ENCODE data around the gene AKAP11.
"Not testable (repeated sequence)": the region's sequence is repeated elsewhere in the genome, so short reads cannot be mapped to it uniquely, and the experiment has no call there.

AKAP11 gene, protein sequence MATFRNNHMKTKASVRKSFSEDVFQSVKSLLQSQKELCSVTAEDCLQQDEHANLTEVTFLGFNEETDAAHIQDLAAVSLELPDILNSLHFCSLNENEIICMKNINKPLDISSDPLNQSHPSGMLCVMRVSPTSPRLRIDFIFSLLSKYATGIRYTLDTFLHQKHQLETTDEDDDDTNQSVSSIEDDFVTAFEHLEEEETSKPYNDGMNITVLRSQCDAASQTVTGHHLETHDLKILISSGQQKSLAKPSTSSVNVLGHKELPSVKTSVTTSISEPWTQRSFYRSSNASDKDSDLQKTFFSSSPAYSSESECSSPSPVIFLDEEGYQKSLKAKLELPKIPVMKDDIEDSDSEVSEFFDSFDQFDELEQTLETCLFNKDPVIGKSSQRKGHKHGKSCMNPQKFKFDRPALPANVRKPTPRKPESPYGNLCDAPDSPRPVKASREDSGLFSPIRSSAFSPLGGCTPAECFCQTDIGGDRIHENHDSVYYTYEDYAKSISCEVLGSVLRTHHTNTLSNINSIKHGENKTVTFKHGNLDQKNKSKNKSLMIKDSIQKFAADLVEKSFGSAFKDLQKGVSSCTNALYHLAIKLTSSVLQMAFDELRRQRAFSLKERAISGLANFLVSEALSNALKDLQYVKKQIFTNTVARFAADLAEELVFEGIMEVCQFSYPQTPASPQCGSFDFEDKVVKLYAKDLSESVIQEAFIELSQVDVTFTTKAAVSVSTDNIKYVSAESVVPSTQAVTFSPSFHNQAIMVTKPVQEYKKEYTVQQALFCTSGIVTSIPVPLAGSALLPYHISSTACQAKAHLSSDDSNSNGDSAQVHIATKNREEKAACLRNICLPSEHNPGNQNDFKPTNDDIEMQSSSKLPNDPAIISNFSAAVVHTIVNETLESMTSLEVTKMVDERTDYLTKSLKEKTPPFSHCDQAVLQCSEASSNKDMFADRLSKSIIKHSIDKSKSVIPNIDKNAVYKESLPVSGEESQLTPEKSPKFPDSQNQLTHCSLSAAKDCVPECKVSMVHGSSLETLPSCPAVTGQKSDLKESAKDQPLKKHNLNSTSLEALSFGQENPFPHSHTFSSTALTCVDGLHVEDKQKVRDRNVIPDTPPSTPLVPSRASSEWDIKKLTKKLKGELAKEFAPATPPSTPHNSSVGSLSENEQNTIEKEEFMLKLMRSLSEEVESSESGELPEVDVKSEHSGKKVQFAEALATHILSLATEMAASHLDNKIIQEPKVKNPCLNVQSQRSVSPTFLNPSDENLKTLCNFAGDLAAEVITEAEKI (N-terminal part only)

DNA sequence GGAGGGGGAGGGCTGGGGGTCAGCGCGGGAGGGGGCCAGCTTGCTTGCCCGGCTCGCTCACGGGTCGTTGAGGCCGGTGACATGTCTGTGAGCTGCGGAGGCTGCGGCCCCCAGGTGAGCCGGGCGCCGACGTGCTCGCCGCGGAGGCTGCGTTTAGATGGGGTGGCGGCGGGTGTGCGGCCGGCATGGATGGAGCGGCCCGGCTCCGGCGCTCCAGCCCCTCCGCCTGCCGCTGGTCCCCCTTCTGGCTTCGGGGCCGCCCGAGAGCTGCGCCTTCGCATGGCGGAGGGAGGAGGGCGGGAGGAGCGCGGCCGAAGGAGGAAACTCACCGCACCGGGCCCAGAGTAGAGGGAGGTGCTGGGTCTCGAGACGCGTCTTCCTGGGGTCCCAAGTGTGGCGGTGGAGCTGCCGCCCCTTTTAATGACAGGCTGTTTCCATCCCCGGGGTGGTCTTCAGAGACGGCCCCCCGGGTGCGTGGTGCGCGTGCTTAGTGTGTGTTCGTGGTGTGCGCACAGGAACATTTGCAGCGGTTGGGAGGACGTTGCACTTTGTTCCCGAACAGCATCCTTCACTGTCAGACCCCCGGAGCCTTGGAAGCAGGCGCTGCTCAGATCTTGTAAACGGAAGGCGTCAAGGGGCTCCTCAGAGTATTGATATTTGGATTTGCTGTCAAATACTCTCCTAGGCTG is at the start of gene AKAP11:
Gene AKAP11 (plus strand): TSS at position 38 of the 689 bp plus-strand sequence. CDS start 14,197 bp downstream, outside the sequence.
- Histone ChIP-seq H3K27ac (ENCODE audit: low read depth in 2 of 2, low read length in 2 of 2) (peak within 1 kb of the TSS; percentile 86 to 93), H3K27me3 (ENCODE audit: control insufficient read depth in 2 of 2, insufficient read depth in 2 of 2, low read length in 2 of 2) (no peaks in the 10 kb centered on the region), H3K9ac (ENCODE audit: low read depth in 1 of 2, low read length in 2 of 2) (peak within 1 kb of the TSS; percentile 82 to 84), H3K36me3 (ENCODE audit: control insufficient read depth in 2 of 2, insufficient read depth in 2 of 2, low read length in 2 of 2) (no peaks in the 10 kb centered on the region), H3K9me3 (ENCODE audit: control insufficient read depth in 2 of 2, low read length in 2 of 2) (no peaks in the 10 kb centered on the region), H3K4me1 (ENCODE audit: control insufficient read depth in 2 of 2, insufficient read depth in 2 of 2, low read length in 2 of 2) (peaks cover 0 to 13% of the 10 kb centered on the region in 2 donors), H3K4me3 (ENCODE audit: low read length in 2 of 2) (peak within 1 kb of the TSS; percentile 86 to 89)

DNA sequence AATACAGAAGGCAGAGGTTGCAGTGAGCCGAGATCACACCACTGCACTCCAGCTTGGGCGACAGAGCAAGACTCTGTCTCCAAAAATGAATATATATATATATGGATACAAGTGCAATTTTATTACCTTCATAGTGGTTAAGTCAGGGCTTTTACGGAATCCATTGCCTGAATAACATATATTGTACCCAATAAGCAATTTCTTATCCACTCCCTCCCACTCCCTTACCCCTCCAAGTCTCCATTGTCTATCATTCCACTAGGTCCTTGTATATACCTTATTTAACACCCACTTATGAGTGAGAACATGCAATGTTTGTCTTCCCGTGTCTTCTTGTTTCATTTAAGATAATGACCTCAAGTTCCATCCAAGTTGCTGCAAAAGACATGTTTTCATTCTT is 48.3 kb upstream of the AKAP11 start:
- Histone ChIP-seq H3K36me3 (ENCODE audit: control insufficient read depth in 2 of 2, insufficient read depth in 2 of 2, low read length in 2 of 2) (peaks cover 18 to 26% of the 10 kb centered on the region in 2 donors), H3K4me1 (ENCODE audit: control insufficient read depth in 2 of 2, insufficient read depth in 2 of 2, low read length in 2 of 2) (no peaks in the 10 kb centered on the region), H3K27ac (ENCODE audit: low read depth in 2 of 2, low read length in 2 of 2) (no peak overlapping the region), H3K4me3 (ENCODE audit: low read length in 2 of 2) (no peak overlapping the region), H3K9me3 (ENCODE audit: control insufficient read depth in 2 of 2, low read length in 2 of 2) (no peaks in the 10 kb centered on the region), H3K27me3 (ENCODE audit: control insufficient read depth in 2 of 2, insufficient read depth in 2 of 2, low read length in 2 of 2) (no peaks in the 10 kb centered on the region), H3K9ac (ENCODE audit: low read depth in 1 of 2, low read length in 2 of 2) (no peak overlapping the region)

DNA sequence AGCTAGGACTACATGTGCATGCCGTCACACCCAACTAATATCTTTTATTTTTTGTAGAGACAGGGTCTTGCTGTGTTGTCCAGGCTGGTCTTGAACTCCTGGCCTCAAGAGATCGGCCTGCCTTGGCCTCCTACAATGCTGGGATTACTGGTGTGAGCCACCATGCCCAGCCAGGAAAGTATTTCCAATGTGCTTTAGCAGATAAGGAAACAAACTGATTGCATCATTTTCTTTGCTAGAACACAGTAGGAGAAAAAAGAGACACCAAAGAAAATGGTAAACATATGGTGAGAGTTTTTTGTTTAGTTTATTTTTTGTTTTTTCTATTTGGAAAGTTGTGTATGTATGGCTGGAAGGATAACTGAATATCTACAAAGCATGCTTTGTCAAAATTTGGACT is 46.9 kb upstream of the AKAP11 start:
- Histone ChIP-seq H3K36me3 (ENCODE audit: control insufficient read depth in 2 of 2, insufficient read depth in 2 of 2, low read length in 2 of 2) (peaks cover 22 to 24% of the 10 kb centered on the region in 2 donors), H3K9me3 (ENCODE audit: control insufficient read depth in 2 of 2, low read length in 2 of 2) (no peaks in the 10 kb centered on the region)

DNA sequence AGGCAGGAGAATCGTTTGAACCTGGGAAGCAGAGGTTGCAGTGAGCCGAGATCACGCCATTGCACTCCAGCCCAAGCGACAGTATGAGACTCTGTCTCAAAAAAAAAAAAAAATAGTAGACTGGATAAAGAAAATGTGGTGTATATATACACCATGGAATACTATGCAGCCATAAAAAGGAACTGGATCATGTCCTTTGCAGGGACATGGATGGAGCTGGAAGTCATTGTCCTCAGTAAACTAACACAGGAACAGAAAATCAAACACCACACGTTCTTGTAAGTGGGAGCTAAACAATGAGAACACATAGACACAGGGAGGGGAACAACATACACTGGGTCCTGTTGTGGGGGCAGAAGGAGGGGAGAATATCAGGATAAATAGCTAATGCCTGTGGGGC is 45.2 kb upstream of the AKAP11 start:
- H3K36me3 ChIP-seq (ENCODE audit: control insufficient read depth in 2 of 2, insufficient read depth in 2 of 2, low read length in 2 of 2): peaks cover 11 to 13% of the 10 kb centered on the region in 2 donors
- not testable (repeated sequence) for H3K27me3 ChIP-seq (ENCODE audit: control insufficient read depth in 2 of 2, insufficient read depth in 2 of 2, low read length in 2 of 2); H3K27ac ChIP-seq (ENCODE audit: low read depth in 2 of 2, low read length in 2 of 2); H3K4me3 ChIP-seq (ENCODE audit: low read length in 2 of 2); H3K9me3 ChIP-seq (ENCODE audit: control insufficient read depth in 2 of 2, low read length in 2 of 2); H3K9ac ChIP-seq (ENCODE audit: low read depth in 1 of 2, low read length in 2 of 2); H3K4me1 ChIP-seq (ENCODE audit: control insufficient read depth in 2 of 2, insufficient read depth in 2 of 2, low read length in 2 of 2)

More for the DNA sequence above, 46.9 kb upstream of the AKAP11 start:
- H3K4me1 ChIP-seq (ENCODE audit: control insufficient read depth in 2 of 2, insufficient read depth in 2 of 2, low read length in 2 of 2): no peaks in the 10 kb centered on the region
- no peak overlapping the region for H3K4me3 ChIP-seq (ENCODE audit: low read length in 2 of 2)
- no peak overlapping the region for H3K27ac ChIP-seq (ENCODE audit: low read depth in 2 of 2, low read length in 2 of 2)
- no peak overlapping the region for H3K9ac ChIP-seq (ENCODE audit: low read depth in 1 of 2, low read length in 2 of 2)
- H3K27me3 ChIP-seq (ENCODE audit: control insufficient read depth in 2 of 2, insufficient read depth in 2 of 2, low read length in 2 of 2): no peaks in the 10 kb centered on the region

DNA sequence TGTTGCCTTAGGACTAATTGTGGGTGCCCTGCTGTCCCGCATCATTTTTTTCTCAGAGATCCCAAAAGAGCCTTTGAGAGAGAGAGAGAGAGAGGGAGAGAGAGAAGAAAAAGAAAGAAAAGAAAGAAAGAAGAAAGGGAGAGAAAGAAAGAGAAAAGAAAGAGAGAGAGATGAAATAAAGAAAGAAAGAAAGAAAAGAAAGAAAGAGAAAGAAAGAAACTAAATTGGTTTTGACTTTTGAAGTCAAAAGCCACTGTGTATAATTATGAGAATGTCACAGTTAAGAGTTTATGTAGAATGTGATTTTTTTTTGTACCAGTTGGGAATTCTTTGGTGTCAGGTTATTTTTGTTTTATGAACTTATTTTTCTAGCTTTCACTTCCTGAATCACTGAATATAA is 43.4 kb upstream of the AKAP11 start:
- no peak overlapping the region for H3K9ac ChIP-seq (ENCODE audit: low read depth in 1 of 2, low read length in 2 of 2)
- no peak overlapping the region for H3K27ac ChIP-seq (ENCODE audit: low read depth in 2 of 2, low read length in 2 of 2)
- H3K4me1 ChIP-seq (ENCODE audit: control insufficient read depth in 2 of 2, insufficient read depth in 2 of 2, low read length in 2 of 2): no peaks in the 10 kb centered on the region
- H3K36me3 ChIP-seq (ENCODE audit: control insufficient read depth in 2 of 2, insufficient read depth in 2 of 2, low read length in 2 of 2): peaks cover 7 to 13% of the 10 kb centered on the region in 2 donors
- H3K9me3 ChIP-seq (ENCODE audit: control insufficient read depth in 2 of 2, low read length in 2 of 2): no peaks in the 10 kb centered on the region
- no peak overlapping the region for H3K4me3 ChIP-seq (ENCODE audit: low read length in 2 of 2)
- no peaks in the 10 kb centered on the region for H3K27me3 ChIP-seq (ENCODE audit: control insufficient read depth in 2 of 2, insufficient read depth in 2 of 2, low read length in 2 of 2)

DNA sequence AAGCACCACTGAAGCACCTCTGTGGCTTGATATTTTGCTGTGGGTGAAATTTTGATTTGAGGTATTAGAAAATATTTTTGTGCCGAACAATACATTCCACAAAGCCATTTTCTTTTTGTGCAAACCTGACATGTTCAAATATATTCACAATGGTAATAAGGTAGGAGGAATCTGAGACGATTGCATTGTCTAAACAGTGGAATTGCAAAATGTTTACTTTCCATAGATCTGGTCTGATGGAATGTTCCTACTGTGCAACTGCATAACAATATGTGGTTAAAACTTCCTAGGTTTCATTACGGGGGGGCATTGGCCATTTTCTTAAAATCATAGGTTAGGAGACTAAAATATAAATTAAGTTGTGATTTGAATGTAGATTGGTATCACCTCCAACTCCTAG is 42.7 kb upstream of the AKAP11 start:
- H3K27ac ChIP-seq (ENCODE audit: low read depth in 2 of 2, low read length in 2 of 2): no peak overlapping the region
- H3K9me3 ChIP-seq (ENCODE audit: control insufficient read depth in 2 of 2, low read length in 2 of 2): no peaks in the 10 kb centered on the region
- H3K9ac ChIP-seq (ENCODE audit: low read depth in 1 of 2, low read length in 2 of 2): no peak overlapping the region
- no peak overlapping the region for H3K4me3 ChIP-seq (ENCODE audit: low read length in 2 of 2)
- H3K27me3 ChIP-seq (ENCODE audit: control insufficient read depth in 2 of 2, insufficient read depth in 2 of 2, low read length in 2 of 2): no peaks in the 10 kb centered on the region
- no peaks in the 10 kb centered on the region for H3K4me1 ChIP-seq (ENCODE audit: control insufficient read depth in 2 of 2, insufficient read depth in 2 of 2, low read length in 2 of 2)
- H3K36me3 ChIP-seq (ENCODE audit: control insufficient read depth in 2 of 2, insufficient read depth in 2 of 2, low read length in 2 of 2): peaks cover 7 to 13% of the 10 kb centered on the region in 2 donors

DNA sequence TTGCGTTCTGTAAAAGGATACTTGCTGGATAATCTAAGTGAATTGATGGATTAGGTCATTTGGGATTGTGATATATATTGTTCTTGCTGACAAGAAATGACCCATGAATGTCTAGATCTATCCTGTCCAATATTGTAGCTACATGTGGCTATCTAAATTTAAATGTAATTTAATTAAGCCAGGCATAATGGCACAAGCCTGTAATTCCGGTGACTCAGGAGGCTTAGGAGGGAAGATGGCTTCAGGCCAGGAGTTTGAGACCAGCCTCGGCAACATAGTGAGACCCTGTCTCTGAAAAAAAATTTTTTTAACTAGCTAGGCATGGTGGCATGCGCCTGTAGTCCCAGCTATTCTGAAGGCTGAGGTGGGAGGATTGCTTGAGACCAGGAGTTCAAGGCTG is 39.3 kb upstream of the AKAP11 start:
- H3K27me3 ChIP-seq (ENCODE audit: control insufficient read depth in 2 of 2, insufficient read depth in 2 of 2, low read length in 2 of 2): no peaks in the 10 kb centered on the region
- H3K9ac ChIP-seq (ENCODE audit: low read depth in 1 of 2, low read length in 2 of 2): no peak overlapping the region
- H3K36me3 ChIP-seq (ENCODE audit: control insufficient read depth in 2 of 2, insufficient read depth in 2 of 2, low read length in 2 of 2): peaks cover 5 to 11% of the 10 kb centered on the region in 2 donors
- H3K9me3 ChIP-seq (ENCODE audit: control insufficient read depth in 2 of 2, low read length in 2 of 2): no peaks in the 10 kb centered on the region
- no peak overlapping the region for H3K27ac ChIP-seq (ENCODE audit: low read depth in 2 of 2, low read length in 2 of 2)
- H3K4me1 ChIP-seq (ENCODE audit: control insufficient read depth in 2 of 2, insufficient read depth in 2 of 2, low read length in 2 of 2): no peaks in the 10 kb centered on the region
- H3K4me3 ChIP-seq (ENCODE audit: low read length in 2 of 2): no peak overlapping the region

DNA sequence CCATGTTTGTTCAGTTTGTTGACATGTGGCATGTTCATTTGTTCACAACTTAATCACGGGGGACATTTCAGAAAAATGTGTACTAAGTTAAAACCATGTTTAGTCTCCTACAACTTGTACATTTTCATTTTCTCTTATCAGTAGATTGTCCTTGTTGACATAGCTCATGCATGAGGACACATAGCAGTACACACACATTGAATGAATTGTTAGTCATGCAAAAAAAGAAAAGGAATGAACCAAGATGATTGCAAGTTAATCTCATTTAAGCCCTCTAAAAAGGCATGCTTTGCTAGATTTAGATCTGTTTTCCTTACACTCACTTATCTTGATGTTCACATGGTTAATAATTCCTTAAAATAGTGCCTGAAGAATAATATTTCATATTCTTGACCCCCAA is 38.2 kb upstream of the AKAP11 start:
- Histone ChIP-seq H3K4me1 (ENCODE audit: control insufficient read depth in 2 of 2, insufficient read depth in 2 of 2, low read length in 2 of 2) (no peaks in the 10 kb centered on the region), H3K9ac (ENCODE audit: low read depth in 1 of 2, low read length in 2 of 2) (no peak overlapping the region), H3K27me3 (ENCODE audit: control insufficient read depth in 2 of 2, insufficient read depth in 2 of 2, low read length in 2 of 2) (no peaks in the 10 kb centered on the region), H3K9me3 (ENCODE audit: control insufficient read depth in 2 of 2, low read length in 2 of 2) (no peaks in the 10 kb centered on the region), H3K27ac (ENCODE audit: low read depth in 2 of 2, low read length in 2 of 2) (no peak overlapping the region), H3K36me3 (ENCODE audit: control insufficient read depth in 2 of 2, insufficient read depth in 2 of 2, low read length in 2 of 2) (peaks cover 5 to 11% of the 10 kb centered on the region in 2 donors), H3K4me3 (ENCODE audit: low read length in 2 of 2) (no peak overlapping the region)

DNA sequence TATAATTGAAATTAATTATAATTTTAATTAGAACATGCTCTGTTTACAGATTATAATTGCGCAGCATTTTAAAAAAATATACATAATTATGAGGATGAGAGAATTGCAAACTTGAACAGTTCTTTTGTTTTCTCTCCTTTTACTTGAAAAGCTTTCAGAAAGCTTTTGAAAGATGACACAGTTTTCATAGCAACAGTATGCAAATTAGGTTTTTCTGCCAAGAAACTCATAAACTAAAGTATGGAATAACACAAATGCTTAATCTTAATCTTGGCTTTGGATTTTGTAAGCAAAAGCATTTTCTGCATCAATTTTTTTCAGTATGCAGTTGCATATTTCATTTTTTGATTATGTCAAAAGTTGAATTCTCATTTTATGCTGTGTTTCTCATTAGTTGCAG is 32.8 kb upstream of the AKAP11 start:
- Histone ChIP-seq H3K36me3 (ENCODE audit: control insufficient read depth in 2 of 2, insufficient read depth in 2 of 2, low read length in 2 of 2) (peaks cover 0 to 3% of the 10 kb centered on the region in 2 donors), H3K9me3 (ENCODE audit: control insufficient read depth in 2 of 2, low read length in 2 of 2) (no peaks in the 10 kb centered on the region), H3K4me1 (ENCODE audit: control insufficient read depth in 2 of 2, insufficient read depth in 2 of 2, low read length in 2 of 2) (no peaks in the 10 kb centered on the region), H3K4me3 (ENCODE audit: low read length in 2 of 2) (no peak overlapping the region), H3K9ac (ENCODE audit: low read depth in 1 of 2, low read length in 2 of 2) (no peak overlapping the region), H3K27ac (ENCODE audit: low read depth in 2 of 2, low read length in 2 of 2) (no peak overlapping the region), H3K27me3 (ENCODE audit: control insufficient read depth in 2 of 2, insufficient read depth in 2 of 2, low read length in 2 of 2) (no peaks in the 10 kb centered on the region)
